ENCODE results near the gene SEC11A.

- no peak for TF ChIP-seq CTCF (IDR thresholded peaks at IDR 0.05; ENCODE audit: low read depth, low read length, poor library complexity, severe bottlenecking)
- no peak for TF ChIP-seq EZH2phosphoT487 (IDR thresholded peaks at IDR 0.05; ENCODE audit: borderline replicate concordance, low read length)
Observed at GRCh38 chr15:84715441-84716035, 401 bp downstream of the SEC11A start.

All from DOHH2 (cell line).